ENCODE results near the gene GALP.

DNA sequence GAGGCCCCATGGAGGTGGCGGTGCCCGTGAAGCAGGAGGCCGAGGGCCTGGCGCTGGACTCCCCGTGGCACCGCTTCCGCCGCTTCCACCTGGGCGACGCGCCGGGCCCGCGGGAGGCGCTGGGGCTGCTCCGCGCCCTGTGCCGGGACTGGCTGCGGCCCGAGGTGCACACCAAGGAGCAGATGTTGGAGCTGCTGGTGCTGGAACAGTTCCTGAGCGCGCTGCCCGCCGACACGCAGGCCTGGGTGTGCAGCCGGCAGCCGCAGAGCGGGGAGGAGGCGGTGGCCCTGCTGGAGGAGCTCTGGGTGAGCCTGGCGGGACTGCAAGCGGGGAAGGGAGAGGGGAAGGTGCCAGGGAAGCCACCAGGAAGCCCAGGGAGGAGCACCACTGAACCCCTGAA is 28.9 kb upstream of the GALP start:
- TF ChIP-seq, protein P1, sequence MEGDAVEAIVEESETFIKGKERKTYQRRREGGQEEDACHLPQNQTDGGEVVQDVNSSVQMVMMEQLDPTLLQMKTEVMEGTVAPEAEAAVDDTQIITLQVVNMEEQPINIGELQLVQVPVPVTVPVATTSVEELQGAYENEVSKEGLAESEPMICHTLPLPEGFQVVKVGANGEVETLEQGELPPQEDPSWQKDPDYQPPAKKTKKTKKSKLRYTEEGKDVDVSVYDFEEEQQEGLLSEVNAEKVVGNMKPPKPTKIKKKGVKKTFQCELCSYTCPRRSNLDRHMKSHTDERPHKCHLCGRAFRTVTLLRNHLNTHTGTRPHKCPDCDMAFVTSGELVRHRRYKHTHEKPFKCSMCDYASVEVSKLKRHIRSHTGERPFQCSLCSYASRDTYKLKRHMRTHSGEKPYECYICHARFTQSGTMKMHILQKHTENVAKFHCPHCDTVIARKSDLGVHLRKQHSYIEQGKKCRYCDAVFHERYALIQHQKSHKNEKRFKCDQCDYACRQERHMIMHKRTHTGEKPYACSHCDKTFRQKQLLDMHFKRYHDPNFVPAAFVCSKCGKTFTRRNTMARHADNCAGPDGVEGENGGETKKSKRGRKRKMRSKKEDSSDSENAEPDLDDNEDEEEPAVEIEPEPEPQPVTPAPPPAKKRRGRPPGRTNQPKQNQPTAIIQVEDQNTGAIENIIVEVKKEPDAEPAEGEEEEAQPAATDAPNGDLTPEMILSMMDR (IDR thresholded peaks at IDR 0.05) = no peak
- no peak for TF ChIP-seq POLR2AphosphoS5 (IDR thresholded peaks at IDR 0.05; ENCODE audit: insufficient read depth in 1 of 2, low read depth in 1 of 2)

Data from vagina (tissue), 2 donors.